IgD-negative memory B cell (primary cell): ENCODE data around the gene ATP6V0A1. TPM values are rescaled to one million over a fixed set of nuclear protein-coding genes. Genes with fewer than 3 reads are reported as not detected.
"Not testable (repeated sequence)": the region's sequence is repeated elsewhere in the genome, so short reads cannot be mapped to it uniquely, and the experiment has no call there.

Source experiments
- H3K27ac Mint-ChIP-seq, 3 donors: one replicate each; pipeline ENCODE4 v1.8.0; 2020 to 2022; ENCODE audit warnings: mild to moderate bottlenecking in 3 of 3, mixed read lengths in 3 of 3, moderate library complexity in 1 of 3
- H3K27me3 Mint-ChIP-seq: one replicate; pipeline ENCODE4 v1.8.0; 2021; ENCODE audit warnings: mixed read lengths
- H3K36me3 Mint-ChIP-seq: one replicate; pipeline ENCODE4 v1.8.0; 2020; ENCODE audit warnings: mild to moderate bottlenecking, mixed read lengths
- H3K4me1 Mint-ChIP-seq, 3 donors: one replicate each; pipeline ENCODE4 v1.8.0; 2020 to 2022; ENCODE audit warnings: mixed read lengths in 3 of 3, mild to moderate bottlenecking in 1 of 3
- H3K4me3 Mint-ChIP-seq, 4 donors: one replicate each; pipeline ENCODE4 v1.8.0; 2020 to 2022; ENCODE audit warnings: mild to moderate bottlenecking in 4 of 4, mixed read lengths in 4 of 4, moderate library complexity in 3 of 4
- H3K9me3 Mint-ChIP-seq, 3 donors: one replicate each; pipeline ENCODE4 v1.8.0; 2020 to 2021; ENCODE audit warnings: mixed read lengths in 3 of 3, mild to moderate bottlenecking in 1 of 3
- polyA plus RNA-seq: library from polyadenylated mRNA; unstranded; fragments of 300-500 nt; fragmentation: Illumina TruSeq; gene quantifications from one replicate; pipeline ENCODE4 v1.2.3, GENCODE V29; 2021

Gene ATP6V0A1
- polyA plus RNA-seq, 1 donor from 2014 or later = 17.2 TPM

GRCh38 chr17:42530952-42531454, 72.3 kb downstream of the ATP6V0A1 start:
- H3K27me3 Mint-ChIP-seq = peaks cover 2% of the 10 kb centered on the region
- peak overlapping the region in 2 of 3 donors; percentile 15 to 77 for H3K27ac Mint-ChIP-seq
- no peaks in the 10 kb centered on the region for H3K9me3 Mint-ChIP-seq
- peaks cover 21 to 29% (median 25%) of the 10 kb centered on the region in 3 donors for H3K4me1 Mint-ChIP-seq
- peak overlapping the region; percentile 67 to 86 (median 82) for H3K4me3 Mint-ChIP-seq
- H3K36me3 Mint-ChIP-seq = no peaks in the 10 kb centered on the region

DNA sequence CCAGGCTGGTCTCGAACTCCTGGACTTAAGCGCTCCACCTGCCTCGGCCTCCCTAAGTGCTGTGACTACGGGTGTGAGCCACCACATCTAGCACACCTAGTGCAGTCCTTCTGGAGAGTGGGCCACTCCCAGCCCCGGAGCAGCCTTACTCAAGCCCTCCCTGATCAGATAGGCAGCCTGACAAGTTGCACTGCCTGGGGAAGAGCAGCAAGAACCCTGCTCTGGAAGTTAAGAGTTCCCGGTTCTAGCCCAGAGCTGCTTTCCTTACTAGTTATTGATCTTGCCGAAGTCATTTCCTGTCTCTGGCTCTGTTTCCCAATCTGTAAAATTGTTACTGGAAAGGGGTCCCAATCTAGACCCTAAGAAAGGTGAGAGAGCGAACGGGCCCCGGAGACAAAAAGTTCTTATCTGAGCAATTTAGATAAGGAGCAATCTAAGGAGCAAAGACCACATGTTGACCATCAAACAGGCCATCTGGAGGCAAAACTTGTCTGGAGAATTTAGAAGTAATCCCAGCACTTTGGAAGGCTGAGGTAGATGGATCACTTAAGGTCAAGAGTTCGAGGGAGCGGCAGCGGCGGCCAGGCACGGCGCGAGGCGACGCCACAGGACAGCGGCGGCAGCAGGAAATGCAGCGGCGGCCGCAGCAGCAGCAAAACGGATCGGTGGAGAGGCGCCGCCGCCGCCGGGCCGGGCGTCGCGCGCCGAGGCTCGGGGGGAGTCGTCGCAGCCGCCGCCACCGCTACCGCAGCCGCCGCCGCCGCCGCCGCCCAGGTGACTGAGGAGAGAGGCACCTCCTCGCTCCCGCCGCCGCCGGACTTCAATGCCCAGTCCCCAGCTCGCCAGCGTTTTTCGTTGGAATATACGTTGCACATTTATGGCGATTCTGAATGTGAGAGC, 73.0 kb downstream of the ATP6V0A1 start:
- Mint-ChIP-seq H3K9me3 (no peaks in the 10 kb centered on the region), H3K27me3 (peaks cover 2% of the 10 kb centered on the region), H3K36me3 (no peaks in the 10 kb centered on the region), H3K4me3 (peak overlapping the region; percentile 82 to 97 (median 88)), H3K27ac (peak overlapping the region; percentile 15 to 83 (median 77)), H3K4me1 (peaks cover 23 to 29% (median 27%) of the 10 kb centered on the region in 3 donors)

DNA sequence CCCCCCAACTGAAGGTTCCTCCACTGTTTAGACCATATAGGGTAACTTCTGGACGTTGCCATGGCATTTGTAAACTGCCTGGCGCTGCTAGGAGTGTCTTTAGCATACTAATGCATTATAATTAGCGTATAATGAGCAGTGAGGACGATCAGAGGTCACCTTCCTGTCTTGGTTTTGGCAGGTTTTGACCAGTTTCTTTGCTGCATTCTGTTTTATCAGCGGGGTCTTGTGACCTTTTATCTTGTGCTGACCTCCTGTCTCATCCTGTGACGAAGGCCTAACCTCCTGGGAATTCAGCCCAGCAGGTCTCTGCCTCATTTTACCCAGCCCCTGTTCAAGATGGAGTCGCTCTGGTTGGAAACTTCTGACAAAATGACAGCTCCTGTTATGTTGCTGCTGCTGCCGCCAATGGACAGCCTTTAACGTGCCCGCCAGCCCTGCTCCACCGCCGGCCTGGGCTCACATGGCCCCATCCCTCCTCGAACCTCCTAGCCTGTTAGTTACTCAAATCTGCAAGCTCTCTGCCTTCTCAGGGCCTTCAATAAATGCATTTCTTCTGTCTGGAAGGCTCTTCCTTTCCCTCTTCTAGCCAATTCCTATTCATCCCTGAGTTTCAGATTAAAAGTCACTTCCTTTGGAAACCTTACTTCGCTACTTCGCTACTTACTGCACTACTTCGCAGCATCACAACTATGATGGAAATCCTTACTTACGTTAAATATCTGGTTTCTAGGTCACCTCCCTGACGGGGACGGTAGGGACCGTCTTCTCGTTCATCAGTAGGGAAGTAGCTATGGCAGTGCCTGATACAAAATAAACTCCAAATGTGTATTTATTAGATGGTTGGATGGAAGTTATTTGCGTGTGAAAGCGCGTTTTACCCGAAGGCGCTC, 76.7 kb downstream of the ATP6V0A1 start:
- H3K4me1 Mint-ChIP-seq = peaks cover 24 to 28% (median 25%) of the 10 kb centered on the region in 3 donors
- H3K36me3 Mint-ChIP-seq = no peaks in the 10 kb centered on the region
- no peaks in the 10 kb centered on the region for H3K27me3 Mint-ChIP-seq
- peak overlapping the region; percentile 82 to 94 (median 88) for H3K4me3 Mint-ChIP-seq
- H3K9me3 Mint-ChIP-seq = no peaks in the 10 kb centered on the region
- H3K27ac Mint-ChIP-seq = peak overlapping the region; percentile 81 to 97 (median 95)

GRCh38 chr17:42536048-42536371, 77.3 kb downstream of the ATP6V0A1 start, which contains the start of gene NAGLU:
TSS of gene NAGLU (plus strand) at chr17:42536241. CDS start at chr17:42536273, 32 bp downstream.
- H3K27ac Mint-ChIP-seq = peak within 1 kb of the TSS; percentile 81 to 97 (median 95)
- peaks cover 20 to 24% (median 23%) of the 10 kb centered on the region in 3 donors for H3K4me1 Mint-ChIP-seq
- H3K4me3 Mint-ChIP-seq = peak within 1 kb of the TSS; percentile 86 to 94 (median 90)

GRCh38 chr17:42536372-42537155, 77.9 kb downstream of the ATP6V0A1 start:
- H3K27ac Mint-ChIP-seq = peak overlapping the region in 2 of 3 donors; percentile 50 to 81
- H3K36me3 Mint-ChIP-seq = no peaks in the 10 kb centered on the region
- peak overlapping the region; percentile 86 to 94 (median 90) for H3K4me3 Mint-ChIP-seq
- H3K9me3 Mint-ChIP-seq = no peaks in the 10 kb centered on the region
- no peaks in the 10 kb centered on the region for H3K27me3 Mint-ChIP-seq
- peaks cover 20 to 21% (median 21%) of the 10 kb centered on the region in 3 donors for H3K4me1 Mint-ChIP-seq

More at GRCh38 chr17:42536048-42536371, 77.3 kb downstream of the ATP6V0A1 start, which contains the start of gene NAGLU:
- Mint-ChIP-seq H3K36me3 (no peaks in the 10 kb centered on the region), H3K27me3 (no peaks in the 10 kb centered on the region), H3K9me3 (no peaks in the 10 kb centered on the region)

DNA sequence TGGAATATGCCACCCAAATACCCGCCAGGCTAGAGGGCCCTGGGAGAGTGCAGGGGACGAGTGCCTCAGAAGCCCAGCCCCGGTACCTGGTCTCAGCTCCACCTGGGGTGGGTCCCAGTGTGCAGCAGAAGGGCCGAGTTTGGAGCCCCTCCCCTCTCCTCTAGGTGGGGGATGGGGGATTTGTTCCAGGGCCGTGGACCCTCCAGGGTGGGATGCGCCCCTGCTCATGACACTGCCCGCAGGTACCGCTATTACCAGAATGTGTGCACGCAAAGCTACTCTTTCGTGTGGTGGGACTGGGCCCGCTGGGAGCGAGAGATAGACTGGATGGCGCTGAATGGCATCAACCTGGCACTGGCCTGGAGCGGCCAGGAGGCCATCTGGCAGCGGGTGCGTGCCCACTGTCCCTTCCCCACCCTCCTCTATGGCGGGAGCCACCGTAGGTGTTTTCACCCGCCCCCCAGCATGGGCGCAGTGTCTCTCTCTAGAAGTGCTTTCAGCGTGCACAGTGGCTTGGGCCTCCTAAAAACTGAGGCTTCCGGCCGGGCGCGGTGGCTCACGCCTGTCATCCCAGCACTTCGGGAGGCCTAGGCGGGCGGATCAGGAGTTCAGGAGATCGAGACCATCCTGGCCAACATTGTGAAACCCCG, 78.6 kb downstream of the ATP6V0A1 start:
- no peaks in the 10 kb centered on the region for H3K9me3 Mint-ChIP-seq

GRCh38 chr17:42537826-42538451, 79.3 kb downstream of the ATP6V0A1 start:
- H3K36me3 Mint-ChIP-seq = no peaks in the 10 kb centered on the region
- peak overlapping the region in 1 of 3 donors; percentile 10 for H3K27ac Mint-ChIP-seq
- H3K4me1 Mint-ChIP-seq = peaks cover 16 to 18% (median 17%) of the 10 kb centered on the region in 3 donors
- peak overlapping the region; percentile 52 to 87 (median 64) for H3K4me3 Mint-ChIP-seq
- H3K27me3 Mint-ChIP-seq = no peaks in the 10 kb centered on the region
- H3K9me3 Mint-ChIP-seq = no peaks in the 10 kb centered on the region

More for the DNA sequence above, 78.6 kb downstream of the ATP6V0A1 start:
- H3K27me3 Mint-ChIP-seq = no peaks in the 10 kb centered on the region
- H3K27ac Mint-ChIP-seq = peak overlapping the region in 2 of 3 donors; percentile 49 to 50
- peak overlapping the region; percentile 86 to 94 (median 89) for H3K4me3 Mint-ChIP-seq
- no peaks in the 10 kb centered on the region for H3K36me3 Mint-ChIP-seq
- H3K4me1 Mint-ChIP-seq = peaks cover 16 to 18% (median 17%) of the 10 kb centered on the region in 3 donors

DNA sequence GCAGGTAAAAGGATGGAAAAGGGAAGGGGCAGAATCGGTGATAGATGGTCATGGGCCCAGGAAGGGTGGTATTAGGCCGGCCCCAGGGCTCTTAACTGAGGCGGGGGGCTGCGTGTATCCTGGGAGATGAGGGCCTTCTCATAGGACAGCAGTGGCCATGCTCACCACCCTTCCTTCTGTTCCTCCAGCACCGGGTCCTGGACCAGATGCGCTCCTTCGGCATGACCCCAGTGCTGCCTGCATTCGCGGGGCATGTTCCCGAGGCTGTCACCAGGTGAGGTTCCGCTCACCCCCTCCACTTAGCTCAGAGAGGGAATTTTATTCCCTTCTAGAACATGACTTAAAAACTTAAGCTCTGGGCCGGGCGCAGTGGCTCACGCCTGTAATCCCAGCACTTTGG, 79.8 kb downstream of the ATP6V0A1 start:
- peaks cover 16 to 18% (median 17%) of the 10 kb centered on the region in 3 donors for H3K4me1 Mint-ChIP-seq
- no peak overlapping the region for H3K27ac Mint-ChIP-seq
- no peaks in the 10 kb centered on the region for H3K36me3 Mint-ChIP-seq
- no peaks in the 10 kb centered on the region for H3K9me3 Mint-ChIP-seq
- H3K4me3 Mint-ChIP-seq = peak overlapping the region in 1 of 4 donors; percentile 74
- no peaks in the 10 kb centered on the region for H3K27me3 Mint-ChIP-seq

- Mint-ChIP-seq H3K4me3 (peak overlapping the region in 1 of 4 donors; percentile 69), H3K4me1 (peaks cover 12 to 14% (median 13%) of the 10 kb centered on the region in 3 donors)
- H3K36me3 Mint-ChIP-seq, H3K27me3 Mint-ChIP-seq, H3K9me3 Mint-ChIP-seq, H3K27ac Mint-ChIP-seq: not testable (repeated sequence)
These were observed 81.9 kb downstream of the ATP6V0A1 start for GRCh38 chr17:42540558-42540957.

GRCh38 chr17:42541041-42541833, 82.6 kb downstream of the ATP6V0A1 start:
- no peaks in the 10 kb centered on the region for H3K36me3 Mint-ChIP-seq
- H3K27ac Mint-ChIP-seq = peak overlapping the region; percentile 48 to 86 (median 63)

GRCh38 chr17:42543190-42544079, 84.8 kb downstream of the ATP6V0A1 start:
- H3K36me3 Mint-ChIP-seq = no peaks in the 10 kb centered on the region
- no peak overlapping the region for H3K4me3 Mint-ChIP-seq
- H3K4me1 Mint-ChIP-seq = peaks cover 0 to 4% (median 0%) of the 10 kb centered on the region in 3 donors
- peak overlapping the region in 1 of 3 donors; percentile 57 for H3K27ac Mint-ChIP-seq
- H3K27me3 Mint-ChIP-seq = no peaks in the 10 kb centered on the region
- no peaks in the 10 kb centered on the region for H3K9me3 Mint-ChIP-seq

More at GRCh38 chr17:42541041-42541833, 82.6 kb downstream of the ATP6V0A1 start:
- Mint-ChIP-seq H3K27me3 (no peaks in the 10 kb centered on the region), H3K4me3 (peak overlapping the region in 1 of 4 donors; percentile 69), H3K9me3 (no peaks in the 10 kb centered on the region), H3K4me1 (peaks cover 9 to 11% (median 10%) of the 10 kb centered on the region in 3 donors)

GRCh38 chr17:42544874-42545283, 86.2 kb downstream of the ATP6V0A1 start:
- Mint-ChIP-seq H3K36me3 (no peaks in the 10 kb centered on the region), H3K9me3 (no peaks in the 10 kb centered on the region), H3K27me3 (no peaks in the 10 kb centered on the region), H3K27ac (peak overlapping the region in 1 of 3 donors; percentile 14), H3K4me3 (peak overlapping the region in 1 of 4 donors; percentile 12), H3K4me1 (peaks cover 4 to 9% (median 4%) of the 10 kb centered on the region in 3 donors)
